ENCODE results near the gene ACHE.
"Not testable (repeated sequence)": the region's sequence is repeated elsewhere in the genome, so short reads cannot be mapped to it uniquely, and the experiment has no call there.

The ACHE gene

DNA sequence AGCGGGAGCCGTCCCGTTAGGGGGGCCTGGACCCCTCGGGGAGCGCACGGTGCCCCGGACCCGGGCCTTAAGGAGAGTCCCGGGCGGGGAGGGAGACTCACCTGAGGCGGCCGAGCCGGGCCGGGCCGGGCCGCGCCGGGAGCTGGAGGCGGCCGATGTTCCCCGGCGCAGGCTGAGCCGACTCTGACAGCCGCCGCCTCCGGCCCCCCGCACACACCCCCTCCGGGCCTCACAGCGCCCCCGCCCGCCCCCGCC lies at the start of gene ACHE:
Gene ACHE, minus strand, starts transcription at position 188 of the 255 bp plus-strand sequence. CDS start 1,656 bp downstream, outside the sequence.
- TF ChIP-seq CTCF (IDR thresholded peaks at IDR 0.05; ENCODE audit: unreplicated experiment in 3 of 3): no peak
- peak within 1 kb of the TSS in 2 of 3 experiments; percentile 14 to 75 for H3K27ac Mint-ChIP-seq
- H3K4me1 Mint-ChIP-seq: peaks cover 23% of the 10 kb centered on the region
- H3K4me3 Mint-ChIP-seq: peak within 1 kb of the TSS; percentile 84 to 93 (median 88)
- no peaks in the 10 kb centered on the region for H3K9me3 Mint-ChIP-seq
- H3K27me3 Mint-ChIP-seq (ENCODE audit: low read depth): peaks cover 37% of the 10 kb centered on the region
- no peaks in the 10 kb centered on the region for H3K36me3 Mint-ChIP-seq (ENCODE audit: low read depth)

- Mint-ChIP-seq H3K9me3 (peaks cover 10% of the 10 kb centered on the region), H3K36me3 (ENCODE audit: low read depth) (no peaks in the 10 kb centered on the region), H3K4me3 (no peak overlapping the region), H3K4me1 (no peaks in the 10 kb centered on the region), H3K27ac (no peak overlapping the region), H3K27me3 (ENCODE audit: low read depth) (peaks cover 2% of the 10 kb centered on the region)
- TF ChIP-seq CTCF (IDR thresholded peaks at IDR 0.05; ENCODE audit: unreplicated experiment in 3 of 3): no peak
These were observed 48.5 kb upstream of the ACHE start for GRCh38 chr7:100944138-100944537.

- H3K4me3 Mint-ChIP-seq: no peak overlapping the region
- H3K27me3 Mint-ChIP-seq (ENCODE audit: low read depth): peaks cover 7% of the 10 kb centered on the region
- no peaks in the 10 kb centered on the region for H3K4me1 Mint-ChIP-seq
- TF ChIP-seq CTCF (IDR thresholded peaks at IDR 0.05; ENCODE audit: unreplicated experiment in 3 of 3): no peak
- no peak overlapping the region for H3K27ac Mint-ChIP-seq
- peaks cover 12% of the 10 kb centered on the region for H3K9me3 Mint-ChIP-seq
- H3K36me3 Mint-ChIP-seq (ENCODE audit: low read depth): no peaks in the 10 kb centered on the region
These were observed 48.0 kb upstream of the ACHE start for GRCh38 chr7:100943693-100944092.

DNA sequence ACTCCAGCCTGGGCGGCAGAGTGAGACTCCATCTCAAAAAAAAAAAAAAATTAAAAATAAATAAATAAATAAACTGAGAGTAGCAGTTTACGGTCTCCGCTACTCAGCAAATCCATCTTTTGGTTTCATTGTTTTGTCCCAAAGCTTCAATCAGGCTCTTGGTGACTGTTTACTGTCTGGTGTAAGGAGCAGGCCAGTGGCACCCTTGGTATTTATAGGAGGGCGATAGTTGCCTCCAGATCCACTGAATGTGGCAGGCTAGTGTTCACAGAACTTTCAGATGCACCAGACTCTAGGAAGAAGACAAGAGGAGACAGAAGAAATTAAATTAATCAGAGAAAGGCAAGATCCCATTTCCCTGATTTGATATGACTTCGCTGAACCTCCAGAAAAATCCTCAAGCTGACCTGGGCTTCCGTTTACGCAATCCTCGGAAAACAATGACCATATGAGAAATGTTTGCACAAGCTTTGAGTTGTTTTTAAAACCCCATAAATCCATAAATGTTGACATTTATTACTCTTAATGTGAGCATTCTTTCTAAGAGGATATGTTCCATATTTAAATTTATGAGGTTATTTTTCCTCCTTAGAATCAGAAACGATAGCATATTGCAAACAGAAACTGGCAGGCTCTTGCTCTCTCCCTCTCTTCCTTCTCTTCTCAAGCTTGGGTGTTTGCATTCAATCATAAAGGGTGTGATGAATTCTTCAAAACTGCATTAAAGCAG lies 46.5 kb upstream of the ACHE start:
- Mint-ChIP-seq H3K4me1 (no peaks in the 10 kb centered on the region), H3K36me3 (ENCODE audit: low read depth) (no peaks in the 10 kb centered on the region), H3K27me3 (ENCODE audit: low read depth) (peaks cover 7% of the 10 kb centered on the region), H3K9me3 (peaks cover 12% of the 10 kb centered on the region), H3K4me3 (no peak overlapping the region), H3K27ac (no peak overlapping the region)
- TF ChIP-seq CTCF (IDR thresholded peaks at IDR 0.05; ENCODE audit: unreplicated experiment in 3 of 3): no peak

DNA sequence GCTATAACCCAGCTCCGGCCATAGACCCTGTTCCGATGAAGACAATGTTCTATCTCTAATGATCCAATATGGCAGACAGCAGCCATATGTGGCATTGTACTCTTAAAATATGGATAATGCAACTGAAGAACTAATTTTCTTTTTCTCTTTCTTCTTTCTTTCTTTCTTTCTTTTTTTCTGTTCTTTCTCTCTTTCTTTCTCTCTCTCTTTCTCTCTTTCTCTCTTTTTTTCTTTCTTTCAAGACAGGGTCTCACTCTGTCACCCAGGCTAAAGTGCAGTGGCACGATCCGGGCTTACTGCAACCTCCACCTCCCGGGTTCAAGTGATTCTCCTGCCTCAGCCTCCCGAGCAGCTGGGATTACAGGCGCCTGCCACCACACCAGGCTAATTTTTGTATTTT lies 40.5 kb upstream of the ACHE start:
- H3K36me3 Mint-ChIP-seq (ENCODE audit: low read depth); H3K4me1 Mint-ChIP-seq; H3K27ac Mint-ChIP-seq; H3K4me3 Mint-ChIP-seq: not testable (repeated sequence)
- peaks cover 19% of the 10 kb centered on the region for H3K9me3 Mint-ChIP-seq
- peaks cover 16% of the 10 kb centered on the region for H3K27me3 Mint-ChIP-seq (ENCODE audit: low read depth)

- Mint-ChIP-seq H3K9me3 (peaks cover 18% of the 10 kb centered on the region), H3K27me3 (ENCODE audit: low read depth) (peaks cover 21% of the 10 kb centered on the region)
- H3K4me3 Mint-ChIP-seq; H3K4me1 Mint-ChIP-seq; H3K36me3 Mint-ChIP-seq (ENCODE audit: low read depth); H3K27ac Mint-ChIP-seq: not testable (repeated sequence)
These were observed 39.7 kb upstream of the ACHE start for GRCh38 chr7:100935381-100935780.

DNA sequence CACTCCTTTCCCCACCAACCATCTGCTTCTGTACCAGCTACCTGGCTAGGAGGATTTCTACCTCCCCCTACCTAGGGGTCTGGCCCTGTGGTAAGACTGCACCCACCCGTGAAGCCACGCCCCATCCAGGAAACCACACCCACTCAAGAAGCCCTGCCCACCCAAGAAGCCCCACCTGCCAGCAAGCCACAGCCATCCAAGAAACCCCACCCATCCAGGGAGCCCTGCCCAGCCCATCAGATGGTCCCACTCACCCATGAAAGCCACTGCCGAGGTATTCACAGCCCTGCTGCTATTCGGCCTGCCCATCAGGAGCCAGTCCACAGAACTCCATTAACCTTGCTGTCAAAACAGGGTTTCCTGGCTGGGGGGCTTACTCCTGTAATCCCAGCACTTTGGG lies 38.0 kb upstream of the ACHE start:
- Mint-ChIP-seq H3K27me3 (ENCODE audit: low read depth) (peaks cover 14% of the 10 kb centered on the region), H3K27ac (no peak overlapping the region), H3K4me1 (no peaks in the 10 kb centered on the region), H3K4me3 (no peak overlapping the region), H3K9me3 (peaks cover 7% of the 10 kb centered on the region), H3K36me3 (ENCODE audit: low read depth) (no peaks in the 10 kb centered on the region)
- no peak for TF ChIP-seq CTCF (IDR thresholded peaks at IDR 0.05; ENCODE audit: unreplicated experiment in 3 of 3)

Measured in nephron (organoid).